Measurements from ENCODE around the gene FOCAD. TPM values are rescaled to one million over a fixed set of nuclear protein-coding genes. Genes with fewer than 3 reads are reported as not detected.

FOCAD gene
- total RNA-seq, 1 donor from 2014 or later = 48.2 TPM

- no peak for FAIRE-seq
- H3K9me3 ChIP-seq (ENCODE audit: insufficient read depth, low read depth, low read length) = no peaks in the 10 kb centered on the region
- peaks cover 9% of the 10 kb centered on the region for H3K4me1 ChIP-seq (ENCODE audit: insufficient read depth, low read length)
- H3K79me2 ChIP-seq (ENCODE audit: insufficient read depth, low read length) = no peaks in the 10 kb centered on the region
- no peak for TF ChIP-seq CTCF (IDR thresholded peaks at IDR 0.05; ENCODE audit: insufficient read depth, low read depth, low read length)
- no peak for TF ChIP-seq EZH2 (IDR thresholded peaks at IDR 0.05; ENCODE audit: insufficient read depth, low read length)
- Mint-ChIP-seq H3K27ac (ENCODE audit: unreplicated experiment) (no peak overlapping the region), H3K27me3 (ENCODE audit: low read depth, unreplicated experiment) (no peaks in the 10 kb centered on the region), H3K4me3 (ENCODE audit: unreplicated experiment) (no peak overlapping the region), H3K4me1 (ENCODE audit: low read depth, unreplicated experiment) (no peaks in the 10 kb centered on the region), H3K36me3 (ENCODE audit: low read depth, unreplicated experiment) (peaks cover 10% of the 10 kb centered on the region), H3K9me3 (ENCODE audit: unreplicated experiment) (peaks cover 3% of the 10 kb centered on the region)
- no peak for DNase-seq (ENCODE audit: low read depth)
- no peak overlapping the region for H3K4me2 ChIP-seq (ENCODE audit: low read length)
- H4K20me1 ChIP-seq (ENCODE audit: insufficient read depth, low read length) = no peaks in the 10 kb centered on the region
- no peak overlapping the region for H3K27ac ChIP-seq (ENCODE audit: low read depth, low read length)
- H3K4me3 ChIP-seq (ENCODE audit: insufficient read depth, low read depth, low read length) = no peak overlapping the region
- no peak overlapping the region for H3K9ac ChIP-seq (ENCODE audit: low read length)
- no peaks in the 10 kb centered on the region for H3K27me3 ChIP-seq (ENCODE audit: insufficient read depth, low read length)
- no peak overlapping the region for H2AFZ ChIP-seq (ENCODE audit: low read depth, low read length)
- no peaks in the 10 kb centered on the region for H3K36me3 ChIP-seq (ENCODE audit: insufficient read depth, low read length)
These were observed 331.9 kb downstream of the FOCAD start for GRCh38 chr9:21015995-21016394.

- Histone ChIP-seq H3K4me1 (ENCODE audit: insufficient read depth, low read length) (peaks cover 9% of the 10 kb centered on the region), H3K4me3 (ENCODE audit: insufficient read depth, low read depth, low read length) (no peak overlapping the region), H3K9me3 (ENCODE audit: insufficient read depth, low read depth, low read length) (no peaks in the 10 kb centered on the region), H3K27me3 (ENCODE audit: insufficient read depth, low read length) (no peaks in the 10 kb centered on the region), H3K79me2 (ENCODE audit: insufficient read depth, low read length) (no peaks in the 10 kb centered on the region), H2AFZ (ENCODE audit: low read depth, low read length) (no peak overlapping the region), H3K9ac (ENCODE audit: low read length) (no peak overlapping the region), H3K4me2 (ENCODE audit: low read length) (no peak overlapping the region), H3K36me3 (ENCODE audit: insufficient read depth, low read length) (no peaks in the 10 kb centered on the region), H4K20me1 (ENCODE audit: insufficient read depth, low read length) (no peaks in the 10 kb centered on the region), H3K27ac (ENCODE audit: low read depth, low read length) (peak overlapping the region; percentile 37)
- Mint-ChIP-seq H3K27me3 (ENCODE audit: low read depth, unreplicated experiment) (no peaks in the 10 kb centered on the region), H3K27ac (ENCODE audit: unreplicated experiment) (no peak overlapping the region), H3K4me3 (ENCODE audit: unreplicated experiment) (no peak overlapping the region), H3K4me1 (ENCODE audit: low read depth, unreplicated experiment) (no peaks in the 10 kb centered on the region), H3K9me3 (ENCODE audit: unreplicated experiment) (peaks cover 7% of the 10 kb centered on the region), H3K36me3 (ENCODE audit: low read depth, unreplicated experiment) (peaks cover 17% of the 10 kb centered on the region)
- peak; percentile 56 for DNase-seq (ENCODE audit: low read depth)
- peak; percentile 62 for FAIRE-seq
- TF ChIP-seq CTCF (IDR thresholded peaks at IDR 0.05; ENCODE audit: insufficient read depth, low read depth, low read length) (no peak), EZH2 (IDR thresholded peaks at IDR 0.05; ENCODE audit: insufficient read depth, low read length) (no peak)
These were observed 332.8 kb downstream of the FOCAD start for GRCh38 chr9:21016701-21017491.

- Histone ChIP-seq H3K36me3 (ENCODE audit: insufficient read depth, low read length) (no peaks in the 10 kb centered on the region), H3K4me3 (ENCODE audit: insufficient read depth, low read depth, low read length) (no peak overlapping the region), H3K79me2 (ENCODE audit: insufficient read depth, low read length) (no peaks in the 10 kb centered on the region), H3K4me2 (ENCODE audit: low read length) (no peak overlapping the region), H3K9me3 (ENCODE audit: insufficient read depth, low read depth, low read length) (no peaks in the 10 kb centered on the region), H3K27ac (ENCODE audit: low read depth, low read length) (no peak overlapping the region), H2AFZ (ENCODE audit: low read depth, low read length) (no peak overlapping the region), H3K9ac (ENCODE audit: low read length) (no peak overlapping the region), H4K20me1 (ENCODE audit: insufficient read depth, low read length) (no peaks in the 10 kb centered on the region), H3K4me1 (ENCODE audit: insufficient read depth, low read length) (peaks cover 9% of the 10 kb centered on the region), H3K27me3 (ENCODE audit: insufficient read depth, low read length) (no peaks in the 10 kb centered on the region)
- no peaks in the 10 kb centered on the region for H3K4me1 Mint-ChIP-seq (ENCODE audit: low read depth, unreplicated experiment)
- TF ChIP-seq EZH2 (IDR thresholded peaks at IDR 0.05; ENCODE audit: insufficient read depth, low read length) = no peak
- TF ChIP-seq CTCF (IDR thresholded peaks at IDR 0.05; ENCODE audit: insufficient read depth, low read depth, low read length) = no peak
- DNase-seq (ENCODE audit: low read depth) (no peak), FAIRE-seq (peak; percentile 23)
- peaks cover 17% of the 10 kb centered on the region for H3K36me3 Mint-ChIP-seq (ENCODE audit: low read depth, unreplicated experiment)
- H3K9me3 Mint-ChIP-seq (ENCODE audit: unreplicated experiment) = peaks cover 9% of the 10 kb centered on the region
- no peak overlapping the region for H3K4me3 Mint-ChIP-seq (ENCODE audit: unreplicated experiment)
- no peaks in the 10 kb centered on the region for H3K27me3 Mint-ChIP-seq (ENCODE audit: low read depth, unreplicated experiment)
- no peak overlapping the region for H3K27ac Mint-ChIP-seq (ENCODE audit: unreplicated experiment)
These were observed 334.1 kb downstream of the FOCAD start for GRCh38 chr9:21018177-21018576.
